ENCODE data around the gene APPBP2.
"Not testable (repeated sequence)": the region's sequence is repeated elsewhere in the genome, so short reads cannot be mapped to it uniquely, and the experiment has no call there.

APPBP2 gene

GRCh38 chr17:60430561-60430960 lies 95.5 kb downstream of the APPBP2 start:
- not testable (repeated sequence) for DNase-seq

GRCh38 chr17:60428491-60428890 lies 97.6 kb downstream of the APPBP2 start:
- DNase-seq, result not testable (repeated sequence)

GRCh38 chr17:60426596-60426995 lies 99.4 kb downstream of the APPBP2 start:
- no peak for DNase-seq

- DNase-seq, result no peak
Measured at GRCh38 chr17:60425626-60426025, 100.4 kb downstream of the APPBP2 start.

- no peak for DNase-seq
Measured at GRCh38 chr17:60423865-60424264, 102.2 kb downstream of the APPBP2 start.

GRCh38 chr17:60422162-60422665 lies 103.8 kb downstream of the APPBP2 start, which contains the start of gene CHCT1:
TSS of gene CHCT1 (plus strand) at chr17:60422489. CDS start at chr17:60422593, 104 bp downstream.
- DNase-seq, result no peak

GRCh38 chr17:60421273-60422161 lies 104.5 kb downstream of the APPBP2 start:
- peak; percentile 59 for DNase-seq

GRCh38 chr17:60419875-60420274 lies 106.2 kb downstream of the APPBP2 start:
- not testable (repeated sequence) for DNase-seq

- DNase-seq, result not testable (repeated sequence)
Measured at GRCh38 chr17:60419003-60419402, 107.0 kb downstream of the APPBP2 start.

- no peak for DNase-seq
Measured at GRCh38 chr17:60416368-60416925, 109.6 kb downstream of the APPBP2 start.

GRCh38 chr17:60415146-60415545 lies 110.9 kb downstream of the APPBP2 start:
- DNase-seq, result no peak

GRCh38 chr17:60412701-60413100 lies 113.3 kb downstream of the APPBP2 start:
- DNase-seq, result no peak

GRCh38 chr17:60410001-60410400 lies 116.0 kb downstream of the APPBP2 start:
- no peak for DNase-seq

- DNase-seq, result no peak
Measured at GRCh38 chr17:60406887-60407286, 119.2 kb downstream of the APPBP2 start.

GRCh38 chr17:60403962-60404361 lies 122.1 kb downstream of the APPBP2 start:
- no peak for DNase-seq

- no peak for DNase-seq
Measured at GRCh38 chr17:60403523-60403810, 122.6 kb downstream of the APPBP2 start.

- DNase-seq, result no peak
Measured at GRCh38 chr17:60401819-60402218, 124.2 kb downstream of the APPBP2 start.

- DNase-seq, result no peak
Measured at GRCh38 chr17:60398227-60398959, 127.6 kb downstream of the APPBP2 start.

- DNase-seq, result no peak
Measured at GRCh38 chr17:60396412-60396811, 129.6 kb downstream of the APPBP2 start.

GRCh38 chr17:60395508-60396065 lies 130.5 kb downstream of the APPBP2 start:
- no peak for DNase-seq

GRCh38 chr17:60393840-60394723 lies 132.0 kb downstream of the APPBP2 start:
- DNase-seq, result no peak

All from T-helper 9 cell (primary cell).